Activated T-cell treated with anti-CD3 and anti-CD28 coated beads, Interleukin-2, amount 50 U/mL, for 72 hours (primary cell): ENCODE measurements around the gene EZH2. TPM values are rescaled to one million over a fixed set of nuclear protein-coding genes. Genes with fewer than 3 reads are reported as not detected.

ENCODE experiments used
- ATAC-seq, 2 donors: fragments of 150-1000 bp; cut with Tn5 transposase; replicated peaks in 1 of 2; 2 replicates each; pipeline ENCODE4 v1.10.0; 2021; ENCODE audit warnings: moderate library complexity in 2 of 2, mild to moderate bottlenecking in 1 of 2
- DNase-seq, 2 donors: peaks; one replicate each; pipeline ENCODE4 v3.0.0; 2021 to 2022; ENCODE audit warnings: mixed read lengths in 1 of 2
- H3K27ac Mint-ChIP-seq: one replicate; pipeline ENCODE4 v1.8.0; 2022; ENCODE audit warnings: mild to moderate bottlenecking, moderate library complexity, mixed read lengths
- H3K27me3 Mint-ChIP-seq: one replicate; pipeline ENCODE4 v1.8.0; 2022; ENCODE audit warnings: low read depth, mixed read lengths
- H3K36me3 Mint-ChIP-seq, 2 donors: one replicate each; pipeline ENCODE4 v1.8.0; 2022; ENCODE audit warnings: mixed read lengths in 2 of 2, mild to moderate bottlenecking in 1 of 2; ENCODE audit not compliant: insufficient read depth in 2 of 2
- H3K4me1 Mint-ChIP-seq: one replicate; pipeline ENCODE4 v1.8.0; 2022; ENCODE audit warnings: low read depth, mixed read lengths
- H3K4me3 Mint-ChIP-seq, 2 donors: one replicate each; pipeline ENCODE4 v1.8.0; 2022; ENCODE audit warnings: mild to moderate bottlenecking in 2 of 2, mixed read lengths in 2 of 2, moderate library complexity in 2 of 2
- H3K9me3 Mint-ChIP-seq, 2 donors: one replicate each; pipeline ENCODE4 v1.8.0; 2022; ENCODE audit warnings: mixed read lengths in 2 of 2
- total RNA-seq, 2 donors: library from RNA; stranded (reverse); gene quantifications; one replicate each; pipeline ENCODE4 v1.2.3, GENCODE V29; 2022

Gene EZH2
- total RNA-seq, 2 donors from 2014 or later = 95.9 to 117 TPM

DNA sequence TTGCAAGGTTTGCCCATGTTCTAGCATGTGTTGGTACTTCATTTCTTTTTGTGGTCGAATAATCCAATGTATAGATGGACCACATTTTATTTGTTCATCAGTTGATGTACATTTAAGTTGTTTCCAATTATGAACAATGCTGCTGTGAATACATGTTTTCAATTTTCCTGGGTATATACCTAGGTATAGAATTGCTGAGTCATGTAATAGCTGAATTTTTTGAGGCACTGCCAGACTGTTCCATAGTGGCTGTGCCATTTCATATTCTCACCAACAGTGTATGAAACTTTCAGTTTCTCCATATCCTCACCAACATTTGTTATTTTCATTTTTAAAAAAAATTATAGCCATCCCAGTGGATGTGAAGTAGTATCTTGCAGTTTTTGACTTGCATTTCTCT is 90.5 kb downstream of the EZH2 start:
- Mint-ChIP-seq H3K4me3 (no peak overlapping the region), H3K36me3 (peaks cover 13 to 50% of the 10 kb centered on the region in 2 donors), H3K27me3 (no peaks in the 10 kb centered on the region), H3K9me3 (no peaks in the 10 kb centered on the region), H3K4me1 (no peaks in the 10 kb centered on the region), H3K27ac (peak overlapping the region; percentile 6)
- ATAC-seq = no peak
- DNase-seq = no peak

- H3K4me3 Mint-ChIP-seq = no peak overlapping the region
- H3K9me3 Mint-ChIP-seq = no peaks in the 10 kb centered on the region
- no peak overlapping the region for H3K27ac Mint-ChIP-seq
- DNase-seq (no peak), ATAC-seq (no peak)
- H3K4me1 Mint-ChIP-seq = no peaks in the 10 kb centered on the region
- peaks cover 11 to 55% of the 10 kb centered on the region in 2 donors for H3K36me3 Mint-ChIP-seq
- no peaks in the 10 kb centered on the region for H3K27me3 Mint-ChIP-seq
Observed at GRCh38 chr7:148791546-148791945, 92.5 kb downstream of the EZH2 start.

DNA sequence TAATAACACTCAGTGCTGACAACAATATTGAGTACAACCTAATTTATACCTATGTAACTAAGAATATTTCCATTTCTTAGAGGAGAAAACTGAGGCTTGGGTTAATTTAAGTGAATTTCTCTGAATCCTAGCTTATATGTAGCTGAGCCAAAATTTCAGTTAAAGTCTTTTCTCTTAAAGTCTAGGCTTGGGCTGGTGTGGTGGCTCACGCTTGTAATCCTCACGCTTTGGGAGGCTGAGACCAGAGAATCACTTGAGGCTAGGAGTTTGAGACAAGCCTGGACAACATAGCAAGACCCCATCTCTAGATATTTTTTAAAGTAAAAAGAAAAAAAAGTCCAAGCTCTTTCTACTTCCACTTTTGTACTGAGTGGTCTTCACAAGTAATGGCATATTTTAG is 93.2 kb downstream of the EZH2 start:
- Mint-ChIP-seq H3K27ac (no peak overlapping the region), H3K27me3 (no peaks in the 10 kb centered on the region), H3K4me1 (no peaks in the 10 kb centered on the region), H3K4me3 (no peak overlapping the region), H3K36me3 (peaks cover 10 to 54% of the 10 kb centered on the region in 2 donors), H3K9me3 (no peaks in the 10 kb centered on the region)
- ATAC-seq (no peak), DNase-seq (no peak)

GRCh38 chr7:148790131-148790726 is 93.9 kb downstream of the EZH2 start:
- no peak overlapping the region for H3K27ac Mint-ChIP-seq
- H3K4me1 Mint-ChIP-seq = no peaks in the 10 kb centered on the region

GRCh38 chr7:148789220-148789619 is 94.9 kb downstream of the EZH2 start:
- no peak for ATAC-seq
- no peaks in the 10 kb centered on the region for H3K4me1 Mint-ChIP-seq
- no peak for DNase-seq
- H3K27ac Mint-ChIP-seq = no peak overlapping the region
- H3K4me3 Mint-ChIP-seq = no peak overlapping the region
- H3K9me3 Mint-ChIP-seq = no peaks in the 10 kb centered on the region
- H3K36me3 Mint-ChIP-seq = peaks cover 6 to 45% of the 10 kb centered on the region in 2 donors
- H3K27me3 Mint-ChIP-seq = no peaks in the 10 kb centered on the region

More at GRCh38 chr7:148790131-148790726, 93.9 kb downstream of the EZH2 start:
- peaks cover 8 to 54% of the 10 kb centered on the region in 2 donors for H3K36me3 Mint-ChIP-seq
- H3K27me3 Mint-ChIP-seq = no peaks in the 10 kb centered on the region
- no peak for DNase-seq
- H3K9me3 Mint-ChIP-seq = no peaks in the 10 kb centered on the region
- no peak for ATAC-seq
- H3K4me3 Mint-ChIP-seq = no peak overlapping the region

DNA sequence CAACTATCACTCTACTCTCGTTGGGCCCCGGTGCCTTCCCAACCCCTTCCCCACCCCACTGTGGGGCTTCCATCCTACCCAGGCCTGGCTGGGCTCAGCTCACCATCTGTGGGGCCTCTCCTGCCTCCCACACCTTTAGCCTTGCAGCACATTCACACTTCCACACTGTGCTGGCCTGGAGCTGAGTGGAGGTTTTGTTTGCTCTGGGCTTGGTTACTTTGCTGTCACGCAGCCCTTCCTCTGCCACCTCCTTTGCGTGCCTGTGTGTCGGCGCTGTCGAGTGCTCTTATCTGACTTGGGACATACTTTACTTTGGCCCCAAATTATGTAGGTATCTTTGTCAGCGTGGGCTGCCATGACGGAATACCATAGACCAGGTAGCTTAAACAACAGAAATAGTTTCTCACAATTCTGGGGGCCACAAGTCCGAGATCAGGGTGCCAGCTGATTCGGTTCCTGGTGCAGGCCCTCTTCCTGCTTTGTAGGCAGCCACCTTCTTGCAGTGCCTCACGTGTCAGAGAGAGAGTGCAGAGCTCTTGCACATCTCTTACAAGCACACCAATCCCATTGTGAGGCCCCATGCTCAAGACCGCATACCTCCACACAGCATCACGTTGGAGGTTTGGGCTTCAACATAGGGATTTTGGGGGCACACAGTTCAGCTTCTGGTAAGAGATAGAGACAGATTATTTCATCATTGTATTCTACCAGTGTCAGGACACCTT is 96.4 kb downstream of the EZH2 start:
- no peaks in the 10 kb centered on the region for H3K27me3 Mint-ChIP-seq
- peaks cover 2 to 35% of the 10 kb centered on the region in 2 donors for H3K36me3 Mint-ChIP-seq
- ATAC-seq (peak in 1 of 2 donors; percentile 36), DNase-seq (no peak)
- H3K4me1 Mint-ChIP-seq = no peaks in the 10 kb centered on the region
- H3K4me3 Mint-ChIP-seq = no peak overlapping the region
- no peak overlapping the region for H3K27ac Mint-ChIP-seq
- H3K9me3 Mint-ChIP-seq = no peaks in the 10 kb centered on the region

- Mint-ChIP-seq H3K36me3 (peaks cover 0 to 24% of the 10 kb centered on the region in 2 donors), H3K9me3 (no peaks in the 10 kb centered on the region), H3K27ac (no peak overlapping the region), H3K4me1 (no peaks in the 10 kb centered on the region), H3K4me3 (no peak overlapping the region), H3K27me3 (no peaks in the 10 kb centered on the region)
- DNase-seq = no peak
- ATAC-seq = no peak
Observed at GRCh38 chr7:148783801-148784527, 100.1 kb downstream of the EZH2 start.

DNA sequence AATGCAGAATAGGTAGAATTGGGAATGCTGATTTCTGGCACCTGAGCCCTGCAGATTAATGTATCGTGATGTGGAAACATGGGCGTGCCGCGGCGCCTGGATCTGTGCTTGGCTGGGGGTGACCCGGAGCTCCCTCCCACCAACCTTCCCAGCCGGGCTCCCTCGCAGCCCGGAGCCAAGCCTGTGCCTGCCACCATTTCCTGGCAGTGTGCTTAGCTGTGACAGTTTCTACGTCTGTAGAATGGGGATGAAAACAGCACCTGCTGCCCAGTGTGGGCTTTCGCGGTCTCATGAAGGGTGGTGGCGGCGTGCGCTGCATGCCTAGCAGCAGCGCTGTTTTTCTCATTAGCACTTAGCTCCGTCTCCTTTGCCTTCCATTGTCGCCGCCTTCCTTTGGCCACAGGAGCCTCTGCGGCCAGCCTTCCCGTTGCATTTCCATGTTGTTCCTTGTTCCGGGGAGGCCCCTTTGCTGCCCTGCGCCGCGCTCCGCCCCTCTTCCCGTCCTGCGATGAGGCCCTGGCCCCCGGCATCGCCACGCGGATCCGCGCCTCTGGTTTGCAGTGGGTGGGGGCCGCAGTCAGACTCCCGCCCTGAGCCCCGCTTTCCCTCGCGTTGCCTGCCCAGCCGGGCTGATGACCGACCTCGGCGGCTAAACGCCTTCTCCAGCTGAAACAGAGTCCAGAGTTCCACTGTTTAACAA is 101.2 kb downstream of the EZH2 start:
- H3K9me3 Mint-ChIP-seq = no peaks in the 10 kb centered on the region
- no peak overlapping the region for H3K27ac Mint-ChIP-seq
- H3K27me3 Mint-ChIP-seq = no peaks in the 10 kb centered on the region
- ATAC-seq (no peak), DNase-seq (no peak)
- no peak overlapping the region for H3K4me3 Mint-ChIP-seq
- peaks cover 0 to 15% of the 10 kb centered on the region in 2 donors for H3K36me3 Mint-ChIP-seq
- H3K4me1 Mint-ChIP-seq = no peaks in the 10 kb centered on the region

DNA sequence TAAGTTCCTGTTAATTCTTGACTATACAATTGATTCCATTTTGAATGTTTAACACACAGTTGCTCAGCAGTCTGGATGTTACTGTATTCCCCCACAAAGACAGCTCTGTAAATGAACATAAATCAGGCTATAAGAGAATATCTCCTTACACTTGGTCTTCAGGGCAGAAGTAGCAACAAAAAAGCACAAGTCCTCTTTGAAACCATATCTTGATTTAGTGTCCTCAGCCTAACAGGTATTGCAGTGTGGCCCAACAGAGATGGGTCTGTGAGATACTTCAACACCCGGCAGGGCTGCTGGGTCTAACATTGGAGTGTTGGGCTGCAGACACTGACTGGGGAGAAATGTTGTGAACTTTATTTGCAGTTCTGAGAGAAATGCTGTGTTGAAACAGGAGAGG is 109.6 kb downstream of the EZH2 start:
- H3K4me1 Mint-ChIP-seq = peaks cover 30% of the 10 kb centered on the region
- H3K27me3 Mint-ChIP-seq = no peaks in the 10 kb centered on the region
- H3K36me3 Mint-ChIP-seq = peaks cover 2 to 17% of the 10 kb centered on the region in 2 donors
- H3K9me3 Mint-ChIP-seq = no peaks in the 10 kb centered on the region
- ATAC-seq = no peak
- H3K27ac Mint-ChIP-seq = peak overlapping the region; percentile 13
- DNase-seq = no peak
- no peak overlapping the region for H3K4me3 Mint-ChIP-seq

- Mint-ChIP-seq H3K36me3 (peaks cover 4 to 18% of the 10 kb centered on the region in 2 donors), H3K9me3 (no peaks in the 10 kb centered on the region), H3K4me1 (peaks cover 30% of the 10 kb centered on the region), H3K27ac (peak overlapping the region; percentile 80), H3K4me3 (peak overlapping the region; percentile 37 to 63), H3K27me3 (no peaks in the 10 kb centered on the region)
- ATAC-seq = peak; percentile 73 to 94
- DNase-seq = peak; percentile 17 to 24
Observed at GRCh38 chr7:148773334-148773733, 110.8 kb downstream of the EZH2 start.

- Mint-ChIP-seq H3K9me3 (no peaks in the 10 kb centered on the region), H3K27ac (peak overlapping the region; percentile 80), H3K36me3 (peaks cover 4 to 21% of the 10 kb centered on the region in 2 donors), H3K27me3 (no peaks in the 10 kb centered on the region), H3K4me3 (peak overlapping the region; percentile 37 to 63), H3K4me1 (peaks cover 30% of the 10 kb centered on the region)
- peak; percentile 70 to 82 for ATAC-seq
- DNase-seq = peak; percentile 12 to 24
Observed at GRCh38 chr7:148772297-148773089, 111.6 kb downstream of the EZH2 start.

- H3K4me1 Mint-ChIP-seq = peaks cover 27% of the 10 kb centered on the region
- H3K36me3 Mint-ChIP-seq = peaks cover 4 to 14% of the 10 kb centered on the region in 2 donors
- DNase-seq (no peak), ATAC-seq (no peak)
- no peak overlapping the region for H3K4me3 Mint-ChIP-seq
- H3K27me3 Mint-ChIP-seq = no peaks in the 10 kb centered on the region
- no peak overlapping the region for H3K27ac Mint-ChIP-seq
- no peaks in the 10 kb centered on the region for H3K9me3 Mint-ChIP-seq
Observed at GRCh38 chr7:148770004-148770403, 114.1 kb downstream of the EZH2 start.
